HG03558 (cell line): ENCODE measurements around the gene FAM156A.
"Not testable (repeated sequence)": the region's sequence is repeated elsewhere in the genome, so short reads cannot be mapped to it uniquely, and the experiment has no call there.

Experiments used
- ATAC-seq: cut with Tn5 transposase; IDR thresholded peaks from one replicate; pipeline ENCODE4 v1.9.1; 2021; ENCODE audit warnings: moderate number of reproducible peaks; ENCODE audit not compliant: unreplicated experiment; ENCODE audit errors: extremely low read depth

FAM156A gene

DNA sequence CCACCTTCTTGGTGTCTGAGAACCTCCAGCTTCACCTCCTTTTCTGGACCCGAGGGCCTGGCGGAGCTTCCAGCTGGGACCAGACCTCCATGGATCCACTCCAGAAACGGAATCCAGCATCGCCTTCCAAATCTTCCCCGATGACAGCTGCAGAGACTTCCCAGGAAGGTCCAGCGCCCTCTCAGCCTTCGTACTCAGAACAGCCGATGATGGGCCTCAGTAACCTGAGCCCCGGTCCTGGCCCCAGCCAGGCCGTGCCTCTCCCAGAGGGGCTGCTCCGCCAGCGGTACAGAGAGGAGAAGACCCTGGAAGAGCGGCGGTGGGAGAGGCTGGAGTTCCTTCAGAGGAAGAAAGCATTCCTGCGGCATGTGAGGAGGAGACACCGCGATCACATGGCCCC, 51.2 kb downstream of the FAM156A start:
- not testable (repeated sequence) for ATAC-seq

DNA sequence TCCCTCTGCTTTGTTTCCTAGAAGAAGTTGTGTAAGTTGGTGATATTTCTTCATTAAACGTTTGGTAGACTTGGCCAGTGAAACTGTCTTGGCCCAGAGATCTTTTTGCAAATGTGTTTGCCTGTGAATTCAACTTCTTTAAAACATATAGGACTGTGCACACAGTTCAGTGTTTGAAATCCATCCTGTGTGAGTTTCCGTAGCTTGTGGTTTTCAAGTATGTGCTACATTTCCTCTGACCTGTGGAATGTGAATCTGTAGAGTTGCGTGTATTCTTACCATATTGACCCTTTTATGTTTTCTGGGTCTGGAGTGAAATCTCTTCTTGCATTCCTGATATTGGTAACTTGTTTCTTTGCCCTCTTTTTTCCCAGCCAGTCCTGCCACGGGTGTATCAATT, 52.2 kb downstream of the FAM156A start:
- ATAC-seq: not testable (repeated sequence)

DNA sequence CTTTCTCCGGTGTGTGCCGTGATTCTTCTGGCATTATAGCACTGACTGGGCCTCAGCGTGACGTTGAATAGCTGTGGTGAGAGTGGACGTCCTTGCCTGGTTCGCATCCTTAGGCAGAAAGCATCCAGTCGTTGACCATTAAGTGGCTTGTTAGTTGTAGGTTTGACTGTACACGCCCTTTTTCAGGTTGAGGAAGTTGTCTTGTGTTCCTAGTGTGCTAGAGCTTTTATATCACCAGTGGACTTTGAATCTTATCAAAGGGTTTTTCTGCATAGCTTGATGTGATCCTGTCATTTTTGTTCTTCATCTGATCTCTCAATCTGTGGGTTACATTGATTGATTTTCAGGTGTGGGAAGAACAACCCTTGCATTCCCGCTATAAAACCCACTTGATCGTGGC, 52.8 kb downstream of the FAM156A start:
- ATAC-seq: not testable (repeated sequence)
